GM19099 (cell line): ENCODE measurements around the gene C1orf174.

Experiments
- POLR2A ChIP-seq: IDR thresholded peaks from 3 replicates; pipeline ENCODE4 v1.6.1; 2011; ENCODE audit warnings: low read depth; ENCODE audit not compliant: insufficient read length; ENCODE audit errors: extremely low read depth

C1orf174 gene

DNA sequence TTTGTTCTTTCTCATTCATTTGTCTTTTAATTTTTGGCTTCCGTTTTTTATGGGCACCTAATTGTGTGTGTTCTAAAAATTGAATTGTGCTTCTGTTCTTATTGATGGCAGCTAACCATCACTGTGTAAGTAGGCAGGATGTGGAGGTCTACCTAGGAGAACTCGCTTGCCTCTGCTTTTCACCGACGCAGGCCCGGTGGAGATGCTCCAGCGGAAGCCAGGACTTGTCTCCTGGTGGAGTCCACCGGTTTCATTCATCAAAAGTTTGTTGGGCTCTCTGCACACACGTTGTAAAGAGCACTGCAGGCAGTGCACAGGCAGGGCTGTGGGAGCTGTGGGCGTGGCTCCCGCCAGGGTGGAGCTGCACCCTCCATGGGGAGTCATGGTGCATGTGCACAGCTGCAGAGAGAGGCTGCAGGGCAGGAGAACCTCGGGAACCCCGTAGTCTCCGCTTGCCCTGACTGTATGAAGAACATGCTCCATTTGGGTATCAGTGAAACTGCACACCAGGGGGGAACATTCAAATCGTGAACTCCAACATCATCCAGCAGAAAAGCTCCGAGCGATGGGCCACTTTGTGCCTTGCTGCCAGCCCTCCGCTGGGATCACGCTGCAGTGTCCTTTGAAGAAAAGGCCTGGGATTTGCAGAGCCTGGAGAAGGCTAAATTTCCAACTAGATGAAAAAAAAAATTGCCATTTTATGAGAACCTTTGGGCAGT is 6.0 kb upstream of the C1orf174 start:
- no peak for TF ChIP-seq POLR2A

DNA sequence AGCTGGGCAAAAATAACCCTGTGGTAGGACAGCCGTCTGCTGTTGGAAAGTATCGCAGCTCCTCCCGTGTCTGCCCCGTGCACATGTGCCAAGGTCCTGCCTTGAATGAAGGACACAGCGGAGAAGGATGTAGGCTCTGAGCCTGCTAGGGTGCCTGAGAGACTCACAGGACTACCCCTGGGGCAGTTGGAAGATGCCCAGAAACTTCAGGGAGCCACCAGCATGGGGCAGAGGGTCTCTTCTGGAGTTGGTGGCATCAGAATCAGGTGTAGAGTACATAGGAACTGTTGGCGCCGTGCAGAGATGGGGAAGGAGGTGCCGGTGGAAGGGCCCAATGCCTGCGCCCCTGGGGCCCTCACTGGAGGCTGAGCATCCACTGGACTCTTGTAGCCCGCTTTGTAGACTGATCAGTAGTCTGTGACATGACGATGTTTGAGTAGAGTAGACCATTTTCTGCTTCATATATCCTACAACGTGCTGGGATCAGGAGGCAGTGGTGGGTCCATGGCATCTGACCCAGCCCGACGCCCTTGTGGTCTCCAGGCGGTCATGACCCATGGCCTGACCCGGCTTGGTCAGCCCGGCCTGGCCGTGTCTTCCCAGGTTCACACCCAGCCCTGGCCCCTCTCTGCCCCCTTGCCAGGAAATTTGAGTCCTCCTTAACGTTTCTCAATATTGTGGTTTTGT is 5.3 kb upstream of the C1orf174 start:
- TF ChIP-seq POLR2A, result no peak

DNA sequence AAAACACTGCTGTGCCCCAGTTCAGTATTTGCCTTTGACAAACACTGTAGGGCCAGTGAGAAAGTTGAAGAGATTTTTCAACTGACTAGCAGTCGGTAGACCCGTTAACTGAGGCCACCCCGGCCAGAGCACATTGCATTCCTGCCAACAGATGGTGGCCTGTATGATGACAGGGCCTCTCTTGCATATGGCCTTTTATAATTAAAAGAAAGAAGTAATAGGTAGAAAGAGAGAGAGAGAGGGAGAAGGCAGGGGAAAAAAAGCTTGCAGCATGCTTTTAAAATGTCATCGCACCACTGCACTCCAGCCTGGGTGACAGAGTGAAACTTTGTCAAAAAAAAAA is 4.7 kb upstream of the C1orf174 start:
- TF ChIP-seq POLR2A, result no peak

DNA sequence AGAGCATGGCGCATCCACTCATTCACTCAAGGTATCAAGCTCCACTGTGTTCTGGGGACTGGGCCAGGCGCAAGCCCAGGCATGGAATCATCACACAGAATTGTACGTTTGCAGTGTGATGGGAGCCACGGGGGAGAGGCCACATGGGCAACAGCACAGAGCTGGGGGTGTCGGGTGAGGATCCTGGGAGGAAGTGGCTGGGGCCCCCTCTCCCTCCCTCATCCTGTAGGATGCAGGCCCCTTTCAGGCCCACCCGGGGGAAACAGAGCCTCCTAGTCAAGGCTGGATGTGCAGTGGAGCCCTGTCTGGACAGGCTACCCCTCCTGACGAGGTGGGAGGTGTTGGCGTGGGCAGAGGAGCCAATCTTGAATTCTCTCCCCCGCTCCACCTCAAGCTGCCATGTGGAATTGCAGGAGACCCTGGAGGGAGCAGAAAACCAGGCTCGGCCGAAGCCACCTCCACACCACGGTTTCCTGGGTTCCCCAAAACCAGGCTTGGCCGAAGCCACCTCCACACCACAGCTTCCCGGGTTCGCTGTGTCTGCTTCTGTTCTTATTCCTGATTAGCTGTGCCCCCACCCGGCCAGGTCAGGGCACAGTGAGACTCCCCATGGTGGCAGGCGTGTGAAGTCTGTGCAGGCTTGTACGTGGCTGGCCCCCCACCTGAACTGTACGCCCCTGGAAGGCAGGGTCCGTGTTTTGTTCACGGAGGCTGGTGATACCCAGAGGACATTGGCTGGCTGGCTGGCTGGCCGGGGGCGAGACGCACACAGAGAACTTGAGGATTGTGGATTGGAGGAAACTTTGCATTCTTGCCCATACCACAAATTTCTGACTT is 4.2 kb upstream of the C1orf174 start:
- no peak for TF ChIP-seq POLR2A

DNA sequence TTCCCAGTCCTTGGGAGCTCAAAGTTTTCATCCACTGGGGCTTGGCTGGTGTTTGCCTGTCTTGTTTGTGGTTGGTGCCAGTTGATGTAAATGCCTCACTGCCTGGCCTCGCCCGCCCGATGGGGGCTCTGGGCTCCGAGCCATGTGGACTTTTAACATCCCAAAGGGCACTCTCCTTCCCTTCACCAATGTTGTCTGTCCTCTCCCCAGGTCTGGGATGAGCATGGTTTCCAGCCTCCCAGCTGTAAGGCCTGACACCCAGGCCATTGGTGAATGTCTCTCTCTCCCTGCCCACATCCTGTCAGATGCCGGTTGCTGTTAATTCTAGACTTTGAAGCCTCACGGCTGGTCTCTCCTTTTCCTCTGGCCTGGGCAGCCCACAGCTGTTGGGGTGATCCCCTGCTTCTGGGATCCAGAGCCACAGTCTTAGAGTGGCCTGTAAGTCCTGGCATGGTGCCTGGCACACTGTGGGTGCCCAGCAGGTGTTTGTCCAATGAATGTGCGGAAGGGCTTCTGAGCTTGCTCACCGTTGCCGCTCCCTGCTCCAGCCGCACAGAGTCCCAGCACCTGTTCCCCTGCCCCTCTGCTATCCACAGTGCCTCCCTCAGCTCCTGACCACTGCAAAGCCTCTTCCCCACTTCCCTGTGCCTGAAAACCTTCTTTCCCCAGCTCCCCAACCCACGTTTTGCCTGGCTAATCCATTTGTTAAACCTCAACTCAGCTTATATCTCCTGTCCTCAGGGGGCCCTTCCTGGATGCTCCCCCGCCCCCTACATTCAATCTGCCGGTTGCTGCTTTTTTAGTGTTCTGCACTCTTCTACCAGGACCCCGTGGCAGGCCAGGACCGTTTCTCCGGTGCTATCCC is 3.3 kb upstream of the C1orf174 start:
- no peak for TF ChIP-seq POLR2A

DNA sequence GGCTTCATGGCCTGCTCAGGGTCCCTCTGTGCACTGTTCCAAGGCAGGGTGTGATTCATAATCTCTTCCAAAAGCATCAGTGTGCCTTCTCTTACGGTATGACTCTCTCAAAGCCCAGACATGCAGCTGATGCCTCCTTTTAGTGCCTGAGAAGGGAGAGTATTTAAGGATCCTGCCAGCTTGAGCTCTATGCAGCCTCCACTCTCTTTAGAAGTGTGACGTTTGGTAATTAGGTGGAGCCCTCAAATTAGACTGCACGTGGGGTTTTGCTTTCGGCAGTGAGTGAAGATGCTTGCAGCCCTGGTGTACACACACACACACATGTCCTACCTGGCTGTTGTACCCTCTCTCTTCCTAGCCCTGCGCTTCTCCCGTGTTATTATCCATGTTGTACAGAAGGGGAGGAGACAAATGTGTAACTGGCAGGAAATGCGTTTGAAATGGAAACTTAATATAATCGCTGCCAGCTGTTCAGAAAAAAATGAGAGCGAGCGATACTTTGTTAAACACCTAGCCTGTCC is 2.6 kb upstream of the C1orf174 start:
- no peak for TF ChIP-seq POLR2A

DNA sequence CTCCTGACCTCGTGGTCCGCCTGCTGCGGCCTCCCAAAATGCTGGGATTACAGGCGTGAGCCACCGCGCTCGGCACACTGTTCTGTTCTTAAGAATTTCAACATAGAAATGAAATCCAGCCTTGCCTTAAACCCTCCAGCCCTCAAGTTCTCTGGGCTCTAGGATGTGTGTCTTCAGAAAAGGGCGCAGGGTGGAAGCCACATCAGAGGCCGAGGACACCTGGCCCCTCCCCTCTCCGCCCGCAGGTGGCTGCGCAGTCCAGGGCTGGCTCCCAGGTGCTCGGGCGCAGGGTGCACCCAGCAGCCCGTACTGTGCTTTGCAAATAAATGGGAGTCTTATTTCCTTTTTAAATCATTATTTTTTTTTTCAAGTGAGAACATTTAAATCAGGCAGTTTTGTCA is 2.0 kb upstream of the C1orf174 start:
- TF ChIP-seq POLR2A, result no peak

DNA sequence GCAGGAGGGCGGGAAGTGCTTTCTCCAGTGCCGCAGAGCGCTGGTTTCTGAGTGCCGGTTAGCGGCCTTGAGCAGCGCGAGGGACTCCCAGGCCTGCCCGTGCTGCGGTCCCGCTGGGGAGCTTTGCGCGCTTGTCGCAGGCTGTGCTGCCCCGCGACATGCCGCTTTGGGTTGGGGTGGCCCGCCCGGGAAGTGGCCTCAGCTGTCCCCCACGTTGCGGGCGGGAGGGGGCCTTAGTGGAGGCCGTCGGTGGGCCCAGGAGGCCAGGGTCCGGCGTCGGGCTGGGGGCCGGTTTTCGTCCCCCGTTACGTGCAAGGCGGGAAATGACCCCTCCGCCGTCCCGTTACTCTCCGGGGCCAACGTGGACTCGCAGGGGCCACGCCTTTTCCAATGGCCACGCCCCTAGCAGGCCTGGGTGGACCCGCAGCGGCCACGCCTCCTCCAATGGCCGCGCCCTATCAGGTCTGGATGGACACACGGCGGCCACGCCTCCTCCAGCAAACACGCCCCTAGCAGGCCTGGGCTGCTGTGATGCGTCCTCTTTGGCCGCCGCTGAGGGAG is 977 bp upstream of the C1orf174 start:
- peak; percentile 36 for TF ChIP-seq POLR2A

DNA sequence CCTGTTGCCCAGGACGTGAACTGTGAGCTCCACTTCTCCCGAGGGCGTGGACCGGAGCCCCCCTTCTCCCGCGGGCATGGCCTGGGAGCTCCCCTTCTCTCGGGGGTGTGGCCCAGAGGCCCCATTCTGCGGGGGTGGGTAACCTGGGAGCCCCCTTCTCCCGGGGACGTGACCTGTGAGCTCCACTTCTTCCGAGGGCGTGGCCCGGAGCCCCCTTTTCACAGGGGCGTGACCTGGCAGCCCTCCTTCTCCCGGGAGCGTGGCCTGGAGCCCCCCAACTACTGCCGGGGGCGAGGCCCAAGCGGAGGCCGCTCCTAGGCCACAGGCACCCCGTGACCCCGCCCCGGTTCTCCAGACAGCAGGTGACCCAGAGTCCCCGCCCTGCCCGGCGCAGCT is 320 bp downstream of the C1orf174 start:
- TF ChIP-seq POLR2A, result no peak

DNA sequence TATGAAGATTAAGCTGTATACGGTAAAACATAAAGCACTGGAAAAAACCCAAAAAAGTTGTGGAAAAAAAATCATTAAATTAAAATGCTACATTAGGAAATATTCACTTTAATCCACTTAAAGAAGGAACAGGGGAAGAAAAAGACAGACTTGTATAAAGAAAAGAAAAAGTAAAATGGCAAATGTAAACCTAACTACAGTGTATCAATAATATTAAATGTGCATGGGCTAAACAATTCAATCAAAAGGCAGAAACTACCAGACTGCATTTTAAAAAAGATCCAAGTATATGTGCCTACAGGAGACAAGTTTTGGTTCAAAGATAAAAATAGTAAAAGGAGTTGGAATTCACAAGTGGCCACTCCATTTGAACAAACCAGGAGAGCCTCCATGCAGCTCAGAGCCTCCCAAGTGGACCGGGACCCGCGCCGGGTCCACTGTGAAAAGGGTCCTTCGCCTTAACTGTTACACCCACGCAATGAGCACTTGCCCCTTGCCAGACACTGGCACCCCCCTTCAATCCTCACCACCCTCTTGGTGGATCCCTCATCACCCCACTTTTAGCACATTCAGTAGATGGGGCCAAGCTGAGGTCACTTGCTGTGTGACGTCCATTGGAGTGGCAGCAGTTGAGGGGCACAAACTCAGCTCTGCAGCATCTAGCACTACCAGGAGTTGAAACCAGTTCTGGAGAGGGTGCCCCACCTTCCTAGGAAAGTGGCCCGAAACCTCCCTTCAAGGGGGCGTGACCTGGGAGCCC is 898 bp downstream of the C1orf174 start:
- no peak for TF ChIP-seq POLR2A

DNA sequence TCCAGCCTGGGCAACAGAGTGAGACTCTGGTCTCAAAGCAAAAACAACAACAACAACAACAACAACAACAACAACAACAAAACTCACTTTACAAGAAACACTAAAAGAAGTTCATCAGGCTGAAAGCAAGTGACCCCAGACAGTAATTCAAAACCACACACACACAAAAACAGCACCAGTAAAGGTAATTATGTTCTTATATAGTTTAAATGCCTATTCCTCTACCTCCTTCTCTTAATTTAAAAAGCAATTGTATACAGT is 1.7 kb downstream of the C1orf174 start:
- TF ChIP-seq POLR2A, result no peak

DNA sequence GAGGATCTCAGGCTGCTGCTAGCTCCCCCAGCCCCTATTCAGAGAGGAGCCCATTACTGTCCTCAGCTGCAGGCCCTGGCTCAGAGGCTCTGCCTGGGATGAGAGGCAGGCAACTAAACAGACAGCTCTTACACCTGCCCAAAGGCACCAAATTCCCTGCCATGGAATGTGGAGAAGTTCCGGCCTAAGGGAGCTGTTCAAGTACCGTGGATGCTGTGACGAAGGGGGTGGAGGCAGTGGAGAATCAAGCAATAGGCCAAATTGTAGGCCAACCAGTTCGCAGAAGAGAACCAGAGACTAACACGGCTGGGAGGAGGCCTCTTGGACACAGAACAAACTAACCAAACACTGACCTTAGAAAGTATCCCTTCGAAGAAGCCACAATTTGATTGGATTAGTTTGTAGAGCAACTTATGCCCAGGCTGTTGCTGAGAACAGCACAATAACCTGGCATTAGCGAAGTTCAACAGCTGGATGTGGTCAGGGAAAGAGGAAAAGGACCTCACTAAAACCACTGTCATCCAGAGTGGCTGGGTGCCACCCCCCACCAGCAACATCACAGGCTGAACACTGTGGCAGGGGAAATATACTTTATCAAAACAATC is 3.6 kb downstream of the C1orf174 start:
- no peak for TF ChIP-seq POLR2A

DNA sequence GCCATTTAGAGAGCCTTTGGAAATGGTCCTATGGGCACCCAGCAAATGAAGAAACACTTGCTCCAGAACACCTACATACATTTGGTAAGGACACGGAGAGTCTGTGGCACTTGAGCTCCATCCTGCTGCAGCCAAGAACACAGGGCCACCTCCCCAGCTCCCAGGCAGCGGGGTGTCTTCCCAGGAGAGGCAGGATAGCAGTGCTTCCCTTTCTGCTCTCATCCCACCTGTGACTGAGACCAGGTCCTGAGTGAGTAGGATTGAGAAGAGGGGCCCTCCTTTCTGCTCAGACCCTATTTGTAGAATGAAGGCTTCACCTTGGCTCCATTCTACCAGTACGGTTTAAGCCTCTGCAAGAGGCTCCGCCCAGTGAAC is 4.1 kb downstream of the C1orf174 start:
- TF ChIP-seq POLR2A, result no peak

DNA sequence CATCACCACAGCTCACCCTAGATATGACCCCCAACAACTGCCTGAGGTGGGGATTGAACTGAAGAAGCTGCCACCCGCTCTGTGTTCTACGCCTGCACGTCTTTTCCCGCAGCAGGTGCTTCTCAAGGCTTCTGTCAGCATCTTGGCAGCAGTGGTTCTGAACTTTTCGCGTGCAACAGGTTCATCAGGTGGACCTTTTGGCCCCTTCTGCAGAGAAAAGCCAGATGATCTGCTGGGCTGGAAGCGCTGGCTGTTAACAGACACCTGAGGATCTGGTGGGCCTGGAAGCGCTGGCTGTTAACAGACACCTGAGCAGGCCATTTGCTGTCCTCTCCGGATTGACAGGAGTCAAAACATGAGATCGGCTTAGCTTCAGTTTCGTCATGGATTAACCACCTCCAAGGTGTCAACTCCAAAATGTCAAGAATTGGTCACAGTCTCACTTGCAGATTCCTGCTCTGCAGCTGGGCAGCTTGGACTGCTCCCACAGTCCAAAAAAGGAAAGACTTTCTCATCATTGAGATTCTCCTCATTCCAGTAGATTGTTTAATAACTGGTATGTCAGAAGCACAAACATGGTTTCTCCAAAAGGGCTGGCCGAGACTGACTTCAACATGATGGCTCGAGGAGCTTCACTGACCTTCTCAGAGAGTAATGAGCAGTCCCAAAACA is 4.7 kb downstream of the C1orf174 start:
- no peak for TF ChIP-seq POLR2A
